Neural progenitor cell (in vitro differentiated cells): ENCODE results near the gene SMARCC2.

Experiments used
- CTCF ChIP-seq: fragments of 200-600 bp; sonication (generic); IDR thresholded peaks from 2 replicates; pipeline ENCODE4 v1.5.1; 2017; ENCODE audit warnings: antibody characterized with exemption, mild to moderate bottlenecking
- EZH2 ChIP-seq: fragments of 200-600 bp; sonication (generic); IDR thresholded peaks from 2 replicates; pipeline ENCODE4 v1.6.1; 2017; ENCODE audit warnings: antibody characterized with exemption, mild to moderate bottlenecking, moderate library complexity

- no peak for TF ChIP-seq CTCF
- no peak for TF ChIP-seq EZH2
Measured at GRCh38 chr12:56164345-56164729, 24.9 kb downstream of the SMARCC2 start.
